ENCODE data around the gene NF2.

The NF2 gene

DNA sequence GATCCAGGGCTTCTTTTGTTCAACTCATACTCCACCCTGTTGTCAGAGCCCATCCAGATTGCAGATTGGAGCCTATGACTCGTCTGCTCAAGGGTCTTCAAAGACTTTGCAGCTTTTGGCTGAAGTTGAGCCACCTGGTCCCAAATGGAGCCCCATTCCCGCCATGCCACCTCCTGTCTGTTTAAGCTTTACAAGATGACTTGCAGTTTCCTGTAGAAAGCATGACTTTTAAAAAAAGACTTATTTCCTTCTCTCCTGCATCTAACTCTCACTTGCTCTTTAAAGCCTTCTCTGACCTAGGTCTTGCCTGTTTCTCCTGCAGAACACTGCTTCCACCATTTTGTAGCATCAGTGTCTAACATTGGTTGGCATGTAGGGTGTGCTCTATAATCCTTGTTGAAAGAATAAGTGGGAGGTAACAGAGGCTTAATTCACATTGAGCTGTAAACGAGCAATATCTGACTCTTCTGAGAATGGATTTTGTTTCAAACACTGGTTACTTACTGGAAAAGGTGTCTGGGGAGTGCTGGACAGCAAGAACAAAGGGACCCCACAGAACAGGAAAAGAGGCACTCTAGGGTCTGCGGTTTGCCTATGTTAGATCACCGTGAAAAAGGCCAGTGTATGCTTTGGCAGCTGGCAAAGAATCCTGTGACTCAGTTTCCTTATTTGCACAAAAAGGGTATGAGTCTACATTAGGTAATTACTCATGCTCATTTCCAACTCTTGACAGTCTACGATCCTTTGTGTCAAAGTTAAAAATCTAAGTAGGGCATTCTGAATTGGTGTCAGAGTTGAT is 30.3 kb downstream of the NF2 start:
- no peak for DNase-seq

DNA sequence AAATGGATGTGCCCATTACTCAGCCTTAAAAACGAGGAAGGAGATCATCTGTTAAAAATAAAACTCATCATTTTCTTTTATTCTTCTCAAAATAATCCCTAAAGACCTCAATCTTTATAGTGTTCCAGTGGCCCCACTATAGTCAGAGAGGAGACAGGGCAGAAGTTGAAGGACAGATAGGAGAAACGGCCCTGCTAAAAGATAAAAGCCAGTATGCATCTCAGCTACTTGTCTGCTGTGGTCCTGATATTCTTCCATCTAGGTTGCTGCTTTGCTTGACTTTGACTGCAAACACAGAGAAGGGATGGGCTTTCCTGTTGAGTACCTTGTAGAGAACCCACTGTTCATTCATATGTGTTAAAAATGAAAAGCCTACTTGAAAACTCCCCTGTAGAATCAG is 31.4 kb downstream of the NF2 start:
- no peak for DNase-seq

GRCh38 chr22:29635734-29636357 is 32.4 kb downstream of the NF2 start:
- DNase-seq = no peak

GRCh38 chr22:29636751-29637150 is 33.3 kb downstream of the NF2 start:
- no peak for DNase-seq

GRCh38 chr22:29637181-29637580 is 33.7 kb downstream of the NF2 start:
- no peak for DNase-seq

- DNase-seq = no peak
These were observed 35.2 kb downstream of the NF2 start for GRCh38 chr22:29638678-29639077.

DNA sequence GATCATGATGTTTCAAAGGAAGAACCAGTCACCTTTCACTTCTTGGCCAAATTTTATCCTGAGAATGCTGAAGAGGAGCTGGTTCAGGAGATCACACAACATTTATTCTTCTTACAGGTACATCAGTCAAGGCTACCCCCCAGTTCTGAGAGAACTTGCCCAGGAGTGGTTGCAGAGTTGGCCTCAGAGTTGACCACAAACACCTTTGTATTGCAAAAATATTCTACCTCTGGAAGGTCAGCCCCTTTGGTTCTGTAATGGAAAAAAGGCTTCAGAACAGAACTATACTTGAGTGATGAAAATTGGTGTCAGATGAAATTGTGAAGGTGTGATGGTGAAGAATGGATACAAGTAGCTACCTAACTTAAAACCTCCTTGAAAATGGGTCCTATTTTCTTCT is 35.7 kb downstream of the NF2 start:
- no peak for DNase-seq

DNA sequence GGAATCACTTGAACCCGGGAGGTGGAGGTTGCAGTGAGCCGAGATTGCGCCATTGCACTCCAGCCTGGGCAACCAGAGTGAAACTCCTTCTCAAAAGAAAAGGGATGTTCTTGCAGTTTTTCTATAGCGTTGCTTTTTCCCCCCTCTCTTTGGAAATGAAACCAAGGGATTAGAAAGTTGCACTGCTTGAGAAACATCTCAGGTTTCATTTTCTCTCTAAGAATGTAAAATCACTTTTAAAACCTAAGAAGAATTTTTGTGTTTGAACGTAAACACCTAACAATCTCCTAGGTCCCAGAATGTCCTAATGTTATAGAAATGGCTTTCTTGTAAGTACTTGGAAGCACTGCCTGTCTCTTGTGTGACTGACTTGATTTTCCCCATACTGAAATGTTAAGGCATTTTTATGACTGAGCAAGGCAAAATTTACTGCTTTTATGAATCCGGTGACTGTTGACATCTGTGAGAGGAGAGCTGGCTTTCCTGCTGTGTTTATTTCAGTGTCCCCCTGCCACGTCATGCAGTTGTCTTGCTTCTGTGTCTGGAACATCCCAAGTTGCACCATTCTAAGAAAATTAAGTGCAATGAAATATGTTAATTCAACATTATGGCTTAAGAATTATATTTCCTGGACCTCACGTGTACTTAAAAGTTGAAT is 37.7 kb downstream of the NF2 start:
- DNase-seq = no peak

- DNase-seq = no peak
These were observed 38.4 kb downstream of the NF2 start for GRCh38 chr22:29641700-29642330.

GRCh38 chr22:29642694-29643093 is 39.3 kb downstream of the NF2 start:
- DNase-seq = no peak

DNA sequence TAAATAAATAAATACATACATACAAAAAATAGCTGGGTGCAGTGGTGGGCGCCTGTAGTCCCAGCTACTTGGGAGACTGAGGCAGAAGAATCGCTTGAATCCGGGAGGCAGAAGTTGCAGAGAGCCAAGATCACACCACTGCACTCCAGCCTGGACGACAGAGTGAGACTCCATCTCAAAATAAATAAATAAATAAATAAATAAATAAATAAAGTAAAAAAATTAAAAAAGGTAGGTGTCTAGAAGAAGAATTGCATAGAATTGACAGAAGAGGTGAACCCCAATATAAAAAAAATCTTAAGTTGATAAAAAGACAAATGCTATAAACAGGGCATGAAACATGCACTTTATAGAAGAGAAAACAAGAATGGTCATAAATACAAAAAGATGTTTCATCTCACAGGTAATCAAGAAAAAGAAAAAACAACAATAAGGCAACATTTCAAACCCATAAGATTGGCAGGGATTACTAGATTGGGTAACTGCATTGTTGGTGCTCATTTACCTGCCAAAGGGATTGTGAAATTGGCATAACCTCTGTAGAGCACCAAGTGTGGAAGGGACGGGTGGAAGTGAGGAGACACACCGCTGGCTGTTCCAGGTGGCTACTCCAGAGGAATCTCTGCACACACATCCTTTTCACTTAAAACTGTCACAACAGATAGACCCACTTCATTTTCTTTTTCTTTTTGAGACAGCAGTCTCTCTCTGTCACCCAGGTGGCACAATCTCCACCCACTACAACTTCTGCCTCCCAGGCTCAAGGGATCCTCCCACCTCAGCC is 44.7 kb downstream of the NF2 start:
- no peak for DNase-seq

DNA sequence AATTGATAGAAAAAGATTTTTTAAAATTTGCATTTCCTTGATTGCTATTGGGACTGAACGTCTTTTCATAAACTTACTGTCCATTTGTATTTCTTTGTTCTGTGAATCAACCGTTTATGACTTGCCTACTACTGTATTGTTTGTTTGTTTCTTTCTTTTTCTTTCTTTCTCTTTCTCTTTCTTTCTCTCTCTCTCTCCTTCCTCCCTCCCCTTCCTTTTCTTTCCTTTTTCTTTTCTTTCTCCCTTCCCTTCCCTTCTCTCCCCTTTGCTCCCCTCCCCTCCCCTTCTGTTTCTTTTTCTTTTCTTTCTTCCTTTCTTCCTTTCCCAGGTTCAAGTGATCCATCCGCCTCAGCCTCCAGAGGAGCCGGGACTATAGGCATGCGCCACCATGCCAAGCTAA is 46.9 kb downstream of the NF2 start:
- DNase-seq = no peak

- no peak for DNase-seq
These were observed 48.2 kb downstream of the NF2 start for GRCh38 chr22:29651652-29652051.

- DNase-seq = no peak
These were observed 51.0 kb downstream of the NF2 start for GRCh38 chr22:29654420-29654819.

DNA sequence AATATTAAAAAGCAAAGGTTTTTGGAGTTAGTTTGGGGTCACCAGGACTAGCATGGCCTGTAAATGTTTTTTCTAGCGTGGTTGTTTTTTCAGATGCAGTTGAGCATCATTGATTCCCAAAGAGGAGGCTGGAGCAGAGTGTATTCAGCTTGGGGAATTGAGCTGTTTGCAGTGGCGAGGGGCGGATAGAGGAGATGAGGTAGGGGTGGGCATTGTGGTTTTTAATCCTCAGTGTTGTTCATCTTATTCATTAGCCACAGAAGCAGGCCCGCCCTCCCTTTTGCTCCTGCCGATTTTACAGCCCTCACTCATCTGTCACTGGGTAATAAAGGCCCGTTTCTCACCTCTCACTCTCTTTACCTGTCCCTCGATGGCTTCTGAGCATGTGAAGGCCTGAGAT is 51.4 kb downstream of the NF2 start:
- no peak for DNase-seq

GRCh38 chr22:29658176-29658575 is 54.7 kb downstream of the NF2 start:
- DNase-seq = no peak

GRCh38 chr22:29660021-29660420 is 56.6 kb downstream of the NF2 start:
- no peak for DNase-seq

GRCh38 chr22:29661336-29661735 is 57.9 kb downstream of the NF2 start:
- no peak for DNase-seq

GRCh38 chr22:29663180-29663821 is 59.9 kb downstream of the NF2 start:
- no peak for DNase-seq

DNA sequence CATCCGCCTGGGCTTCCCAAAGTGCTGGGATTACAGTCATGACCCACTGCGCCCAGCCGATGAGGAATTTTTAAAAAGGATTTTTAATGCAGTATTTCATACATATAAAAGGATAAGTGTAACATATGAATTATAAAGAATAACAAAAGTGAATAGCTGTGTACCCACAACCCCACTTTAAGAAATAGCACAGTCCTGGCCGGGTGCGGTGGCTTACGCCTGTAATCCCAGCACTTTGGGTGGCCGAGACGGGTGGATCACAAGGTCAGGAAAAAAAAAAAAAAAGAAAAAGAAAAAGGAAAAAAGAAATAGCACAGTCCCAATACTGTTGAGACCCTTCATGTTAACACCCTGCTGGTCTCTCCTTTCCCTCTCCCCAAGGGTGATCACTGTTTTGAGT is 62.1 kb downstream of the NF2 start:
- DNase-seq = no peak

GRCh38 chr22:29668673-29669072 is 65.2 kb downstream of the NF2 start:
- no peak for DNase-seq

DNA sequence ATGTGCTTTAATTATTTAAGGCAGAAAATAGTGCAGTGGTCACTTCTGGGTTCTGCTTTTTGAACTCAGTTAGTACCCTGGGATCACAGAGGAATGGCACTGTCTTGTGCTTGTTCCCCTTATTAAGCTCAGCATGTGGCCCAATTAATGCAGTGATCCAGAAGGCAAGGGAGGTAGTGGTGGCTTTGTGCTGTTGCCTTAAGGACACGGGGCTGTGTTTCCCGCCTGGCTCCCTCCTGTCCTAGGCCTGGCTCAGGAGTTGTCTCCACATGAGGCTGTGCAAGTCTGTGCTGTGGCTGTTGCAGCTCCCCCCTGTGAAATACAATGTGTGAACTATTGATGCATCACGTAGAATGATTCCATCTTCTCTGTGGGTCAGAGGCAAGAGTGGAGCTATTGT is 67.2 kb downstream of the NF2 start:
- no peak for DNase-seq

Data from stimulated activated CD4-positive, alpha-beta T cell treated with anti-CD3 and anti-CD28 coated beads, Interleukin-2, amount 100 ng/mL, for 48 hours (primary cell).